ENCODE measurements around the gene LAIR1.

The LAIR1 gene

DNA sequence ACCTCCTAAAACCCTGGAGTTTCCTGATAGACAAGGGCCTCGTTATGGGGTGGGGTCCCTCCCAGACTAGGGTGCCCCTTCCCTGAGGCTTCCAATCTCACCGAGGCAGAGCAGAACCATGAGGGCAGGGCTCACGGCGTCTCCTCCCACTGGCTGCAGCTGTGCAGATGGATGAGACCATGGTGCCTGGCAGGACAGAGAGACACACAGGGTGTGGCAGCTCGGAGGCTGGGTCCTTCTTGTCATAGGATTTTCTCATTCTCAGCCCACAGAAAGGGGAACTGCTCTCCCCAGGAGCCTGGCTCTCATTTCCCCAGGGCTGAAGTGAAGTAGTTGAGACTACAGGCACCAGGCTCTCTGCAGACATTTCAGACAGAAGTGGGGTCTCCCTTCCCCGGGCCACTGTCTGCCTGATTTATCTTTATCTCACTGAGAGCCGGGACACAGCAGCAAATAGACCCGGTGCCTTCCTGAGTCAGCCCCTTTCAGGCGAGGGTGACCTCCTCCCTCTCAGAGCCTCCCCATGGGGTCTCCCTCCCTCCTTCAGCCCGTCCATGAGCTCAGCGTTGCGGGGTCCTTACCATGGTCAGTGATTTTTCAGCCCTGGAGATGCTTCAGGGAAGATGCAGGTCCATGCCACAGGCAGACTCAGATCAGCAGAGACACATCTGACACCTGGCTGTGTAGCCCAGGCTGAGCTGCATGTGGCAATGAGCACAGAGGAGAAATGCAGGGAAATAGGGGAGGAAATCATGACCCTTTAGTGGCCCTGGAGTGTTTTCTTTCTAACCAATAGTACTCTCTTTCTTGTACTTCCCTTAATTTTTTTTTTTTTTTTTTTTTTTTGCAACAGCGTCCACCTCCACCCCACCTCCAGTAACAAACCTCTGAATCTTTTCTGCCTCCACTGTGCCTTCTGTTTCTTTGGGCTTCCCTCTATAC is 52.0 kb downstream of the LAIR1 start, which contains the start of gene LILRA5:
TSS of gene LILRA5 (minus strand) at position 731 of the 942 bp plus-strand sequence. CDS start at position 584, 147 bp downstream.
- no peak for DNase-seq (ENCODE audit: low read depth)
- TF ChIP-seq, protein P1, sequence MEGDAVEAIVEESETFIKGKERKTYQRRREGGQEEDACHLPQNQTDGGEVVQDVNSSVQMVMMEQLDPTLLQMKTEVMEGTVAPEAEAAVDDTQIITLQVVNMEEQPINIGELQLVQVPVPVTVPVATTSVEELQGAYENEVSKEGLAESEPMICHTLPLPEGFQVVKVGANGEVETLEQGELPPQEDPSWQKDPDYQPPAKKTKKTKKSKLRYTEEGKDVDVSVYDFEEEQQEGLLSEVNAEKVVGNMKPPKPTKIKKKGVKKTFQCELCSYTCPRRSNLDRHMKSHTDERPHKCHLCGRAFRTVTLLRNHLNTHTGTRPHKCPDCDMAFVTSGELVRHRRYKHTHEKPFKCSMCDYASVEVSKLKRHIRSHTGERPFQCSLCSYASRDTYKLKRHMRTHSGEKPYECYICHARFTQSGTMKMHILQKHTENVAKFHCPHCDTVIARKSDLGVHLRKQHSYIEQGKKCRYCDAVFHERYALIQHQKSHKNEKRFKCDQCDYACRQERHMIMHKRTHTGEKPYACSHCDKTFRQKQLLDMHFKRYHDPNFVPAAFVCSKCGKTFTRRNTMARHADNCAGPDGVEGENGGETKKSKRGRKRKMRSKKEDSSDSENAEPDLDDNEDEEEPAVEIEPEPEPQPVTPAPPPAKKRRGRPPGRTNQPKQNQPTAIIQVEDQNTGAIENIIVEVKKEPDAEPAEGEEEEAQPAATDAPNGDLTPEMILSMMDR (conservative IDR thresholded peaks at IDR 0.05; ENCODE audit: low read depth, low read length), result no peak
- no peak within 1 kb of the TSS for H3K4me3 ChIP-seq (ENCODE audit: low read depth, low read length)

DNA sequence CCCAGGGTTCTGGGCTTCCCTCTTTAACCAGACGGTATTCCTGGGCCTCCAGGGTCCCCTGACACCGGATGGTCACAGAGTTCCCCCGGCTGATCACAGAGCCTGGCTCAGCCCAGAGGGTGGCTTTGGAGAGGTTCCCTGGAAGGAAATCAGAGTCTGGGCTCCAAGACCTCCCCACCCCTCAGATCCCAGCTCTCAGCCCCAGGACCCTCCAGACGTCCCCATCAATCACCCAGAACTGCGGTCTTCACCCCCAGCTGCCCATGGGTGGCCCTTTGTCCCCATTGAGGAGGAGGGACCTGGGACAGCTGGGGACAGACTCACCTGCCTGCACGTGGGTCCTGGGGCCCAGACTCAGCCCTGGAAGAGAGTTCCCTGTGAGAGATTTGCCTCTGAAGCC is 52.7 kb downstream of the LAIR1 start:
- TF ChIP-seq, protein P1 (conservative IDR thresholded peaks at IDR 0.05; ENCODE audit: low read depth, low read length), result no peak
- DNase-seq (ENCODE audit: low read depth), result no peak
- no peak overlapping the region for H3K4me3 ChIP-seq (ENCODE audit: low read depth, low read length)

DNA sequence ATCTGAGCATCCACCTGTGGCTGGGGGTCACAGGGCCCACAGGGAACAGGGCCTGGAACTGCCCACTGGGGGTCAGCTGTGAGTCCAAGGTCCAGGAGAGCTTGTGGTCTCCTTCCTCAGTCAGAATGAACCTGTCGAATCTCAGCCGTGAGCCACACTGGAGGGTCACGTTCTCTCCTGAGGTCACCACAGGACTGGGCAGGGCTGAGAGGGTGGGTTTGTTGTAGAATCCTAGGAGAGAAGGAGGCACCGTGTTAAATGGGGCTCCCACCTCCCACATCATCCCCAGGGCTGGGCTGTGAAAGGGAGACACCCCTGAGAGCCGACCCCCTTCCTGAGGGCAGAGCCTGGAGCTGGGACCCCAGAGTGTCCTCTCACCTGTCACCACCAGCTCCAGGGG is 53.2 kb downstream of the LAIR1 start:
- DNase-seq (ENCODE audit: low read depth), result no peak
- H3K4me3 ChIP-seq (ENCODE audit: low read depth, low read length), result no peak overlapping the region
- TF ChIP-seq, protein P1 (conservative IDR thresholded peaks at IDR 0.05; ENCODE audit: low read depth, low read length), result no peak

DNA sequence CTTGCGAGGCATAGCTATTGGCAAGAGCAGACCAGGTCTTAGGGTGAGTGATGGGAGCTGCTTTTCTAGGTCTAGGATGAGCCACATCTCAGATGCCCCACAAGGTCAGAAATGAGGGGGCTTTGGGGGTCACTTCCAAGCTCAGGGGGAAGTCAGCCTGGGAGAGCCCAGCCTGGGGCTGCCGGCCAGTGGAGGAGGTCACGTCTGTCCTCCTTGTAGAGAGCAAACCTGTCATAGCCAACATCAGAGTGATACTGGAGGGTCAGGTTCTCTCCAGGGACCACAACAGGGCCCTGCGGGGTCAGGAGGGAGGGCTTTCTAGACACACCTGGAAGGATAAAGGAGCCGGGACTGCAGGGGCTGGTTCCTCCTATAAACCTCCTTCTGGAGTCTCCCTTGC is 54.2 kb downstream of the LAIR1 start:
- no peak overlapping the region for H3K4me3 ChIP-seq (ENCODE audit: low read depth, low read length)
- DNase-seq (ENCODE audit: low read depth), result no peak
- TF ChIP-seq, protein P1 (conservative IDR thresholded peaks at IDR 0.05; ENCODE audit: low read depth, low read length), result no peak

DNA sequence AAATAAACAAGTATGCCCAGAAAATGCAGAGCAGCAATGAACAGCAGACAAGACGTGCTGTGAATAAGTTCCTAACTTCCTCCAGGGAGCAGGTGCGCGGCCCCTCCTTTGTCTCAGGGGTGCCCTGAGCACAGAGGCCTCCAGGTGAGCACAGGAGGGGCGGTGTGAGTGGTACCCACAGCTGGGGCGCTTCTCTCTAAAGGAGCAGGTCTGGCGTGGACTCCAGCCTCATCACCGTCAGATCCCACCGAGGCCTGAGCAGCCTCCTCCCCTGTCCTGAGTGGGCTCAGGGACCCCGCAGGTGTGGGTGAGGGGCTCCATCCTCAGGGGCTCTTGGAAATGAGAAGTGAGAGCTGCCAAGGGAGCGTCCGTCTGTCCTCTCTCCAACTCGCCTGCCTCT is 54.9 kb downstream of the LAIR1 start:
- no peak for DNase-seq (ENCODE audit: low read depth)
- TF ChIP-seq, protein P1 (conservative IDR thresholded peaks at IDR 0.05; ENCODE audit: low read depth, low read length), result no peak
- H3K4me3 ChIP-seq (ENCODE audit: low read depth, low read length), result no peak overlapping the region

DNA sequence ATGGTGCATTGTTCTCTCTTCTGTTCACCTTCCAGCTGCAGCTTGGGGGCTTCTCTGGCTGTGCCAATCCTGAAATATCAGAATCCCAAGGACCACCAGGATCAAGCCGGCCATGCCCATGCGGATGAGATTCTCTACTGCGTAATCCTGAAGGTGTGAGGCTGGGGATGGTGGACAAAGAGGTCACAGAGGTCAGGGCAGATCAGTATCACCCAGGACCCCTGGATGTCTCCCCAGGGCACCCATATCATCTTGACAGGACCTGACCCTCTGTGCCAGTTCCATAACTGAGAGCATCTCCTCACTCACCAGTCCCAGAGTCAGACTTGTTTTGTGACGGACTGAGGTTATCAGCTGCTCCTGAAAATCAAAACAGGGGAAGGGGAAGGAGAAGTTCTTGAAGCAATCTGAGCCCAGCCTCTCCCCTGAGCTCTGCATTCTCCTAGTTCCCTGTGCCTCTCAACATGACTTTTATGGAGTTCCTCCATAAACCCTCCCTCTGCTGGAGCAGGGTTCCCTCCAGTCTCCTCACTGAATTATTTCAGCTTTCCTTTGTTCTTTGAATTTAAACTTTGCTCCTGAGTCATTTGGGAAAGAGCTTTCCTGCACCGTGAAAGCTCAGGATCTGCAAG is 57.2 kb downstream of the LAIR1 start:
- TF ChIP-seq, protein P1 (conservative IDR thresholded peaks at IDR 0.05; ENCODE audit: low read depth, low read length), result no peak
- DNase-seq (ENCODE audit: low read depth), result no peak
- no peak overlapping the region for H3K4me3 ChIP-seq (ENCODE audit: low read depth, low read length)

Measured in choroid plexus epithelial cell (primary cell).